DND-41 (cell line): ENCODE data around the gene BCR.

Source experiments
- ATAC-seq: fragments of 200-7000 bp; cut with Tn5 transposase; 3 replicates; pipeline ENCODE4 v1.9.1; 2021; ENCODE audit warnings: low read depth; ENCODE audit not compliant: insufficient read depth
- DNase-seq: peaks from one replicate; pipeline ENCODE4 v3.0.0-alpha.2; 2020
- H2AFZ ChIP-seq: 2 replicates; pipeline ENCODE4 v1.6.0; 2012; ENCODE audit warnings: low read depth, low read length
- H3K27ac ChIP-seq: 2 replicates; pipeline ENCODE4 v1.5.1; 2012; ENCODE audit warnings: low read length, inconsistent platforms
- H3K27me3 ChIP-seq: fragments of 200-600 bp; sonication (generic); 2 replicates; pipeline ENCODE4 v1.6.0; 2012; ENCODE audit warnings: low read length, mild to moderate bottlenecking, inconsistent platforms; ENCODE audit not compliant: insufficient read depth, poor library complexity
- H3K36me3 ChIP-seq: 2 replicates; pipeline ENCODE4 v1.5.1; 2012; ENCODE audit warnings: low read length, inconsistent platforms; ENCODE audit not compliant: insufficient read depth
- H3K4me1 ChIP-seq: 2 replicates; pipeline ENCODE4 v1.5.1; 2012; ENCODE audit warnings: mild to moderate bottlenecking, low read length; ENCODE audit not compliant: insufficient read depth
- H3K4me2 ChIP-seq: 2 replicates; pipeline ENCODE4 v1.6.0; 2012; ENCODE audit warnings: mild to moderate bottlenecking, moderate library complexity, low read length, inconsistent platforms; ENCODE audit not compliant: insufficient read depth
- H3K4me3 ChIP-seq, 2 experiments: fragments of 200-600 bp in 1 of 2; shearing (Covaris generic) in 1 of 2; 2 replicates each; pipeline ENCODE4 v1.5.1; 2012 to 2016; ENCODE audit warnings: inconsistent platforms in 2 of 2, low read length in 2 of 2, mild to moderate bottlenecking in 2 of 2, low read depth in 1 of 2, moderate library complexity in 1 of 2
- H3K79me2 ChIP-seq: 2 replicates; pipeline ENCODE4 v1.6.0; 2012; ENCODE audit warnings: low read length, inconsistent platforms; ENCODE audit not compliant: insufficient read depth
- H3K9ac ChIP-seq: 2 replicates; pipeline ENCODE4 v1.6.0; 2012; ENCODE audit warnings: low read depth, mild to moderate bottlenecking, inconsistent platforms, low read length, moderate library complexity
- H3K9me3 ChIP-seq: 2 replicates; pipeline ENCODE4 v1.5.1; 2012; ENCODE audit warnings: low read length, moderate library complexity, mild to moderate bottlenecking, inconsistent platforms; ENCODE audit not compliant: insufficient read depth, severe bottlenecking
- H4K20me1 ChIP-seq: 2 replicates; pipeline ENCODE4 v1.6.0; 2012; ENCODE audit warnings: low read length; ENCODE audit not compliant: insufficient read depth
- CTCF ChIP-seq: IDR thresholded peaks from 2 replicates; pipeline ENCODE4 v1.5.1; 2012; ENCODE audit warnings: borderline replicate concordance, low read length, moderate library complexity, mild to moderate bottlenecking; ENCODE audit not compliant: poor library complexity, severe bottlenecking; ENCODE audit errors: extremely low read depth
- EZH2 ChIP-seq: IDR thresholded peaks from 3 replicates; pipeline ENCODE4 v1.6.1; 2012; ENCODE audit warnings: borderline replicate concordance, low read depth, mild to moderate bottlenecking, moderate library complexity, low read length, inconsistent platforms; ENCODE audit not compliant: severe bottlenecking

BCR gene

GRCh38 chr22:23184100-23184763 is 3.9 kb downstream of the BCR start:
- ATAC-seq = no peak
- Histone ChIP-seq H2AFZ (no peak overlapping the region), H3K4me1 (peaks cover 60% of the 10 kb centered on the region), H3K27ac (peak overlapping the region; percentile 40; the same call in 1 of the 2 replicates), H3K36me3 (peaks cover 44% of the 10 kb centered on the region), H3K27me3 (no peaks in the 10 kb centered on the region), H3K4me3 (peak overlapping the region in 1 of 2 experiments; percentile 87; a peak in 2 of 4 replicates), H4K20me1 (peaks cover 61% of the 10 kb centered on the region), H3K9me3 (no peaks in the 10 kb centered on the region), H3K4me2 (peak overlapping the region; percentile 95), H3K9ac (peak overlapping the region; percentile 68), H3K79me2 (peaks cover 84% of the 10 kb centered on the region)
- no peak for DNase-seq
- TF ChIP-seq EZH2 (no peak), CTCF (no peak)

- Histone ChIP-seq H3K27me3 (no peaks in the 10 kb centered on the region), H3K9me3 (no peaks in the 10 kb centered on the region), H2AFZ (no peak overlapping the region), H4K20me1 (peaks cover 64% of the 10 kb centered on the region), H3K4me1 (peaks cover 55% of the 10 kb centered on the region), H3K79me2 (peaks cover 89% of the 10 kb centered on the region), H3K4me3 (peak overlapping the region in 1 of 2 experiments; percentile 31; a peak in 2 of 4 replicates), H3K27ac (peak overlapping the region; percentile 40; the same call in 1 of the 2 replicates), H3K36me3 (peaks cover 47% of the 10 kb centered on the region), H3K9ac (peak overlapping the region; percentile 11; the same call in 1 of the 2 replicates), H3K4me2 (peak overlapping the region; percentile 95)
- ATAC-seq (no peak), DNase-seq (no peak)
- TF ChIP-seq CTCF (no peak), EZH2 (no peak)
These were observed 4.4 kb downstream of the BCR start for GRCh38 chr22:23184764-23185113.

- no peak for DNase-seq
- TF ChIP-seq EZH2 = no peak
- no peak for TF ChIP-seq CTCF
- H3K9ac ChIP-seq = no peak overlapping the region
- peaks cover 75% of the 10 kb centered on the region for H4K20me1 ChIP-seq
- H3K27me3 ChIP-seq = no peaks in the 10 kb centered on the region
- no peak overlapping the region for H3K4me3 ChIP-seq
- H3K79me2 ChIP-seq = peaks cover 99% of the 10 kb centered on the region
- H2AFZ ChIP-seq = no peak overlapping the region
- H3K4me1 ChIP-seq = peaks cover 39% of the 10 kb centered on the region
- H3K27ac ChIP-seq = no peak overlapping the region
- peaks cover 58% of the 10 kb centered on the region for H3K36me3 ChIP-seq
- no peak for ATAC-seq
- H3K9me3 ChIP-seq = no peaks in the 10 kb centered on the region
- no peak overlapping the region for H3K4me2 ChIP-seq
These were observed 6.9 kb downstream of the BCR start for GRCh38 chr22:23187211-23187610.
